GM19023 (cell line): ENCODE results near the gene LRRC8C.

Experiments used
- ATAC-seq: cut with Tn5 transposase; IDR thresholded peaks from one replicate; pipeline ENCODE4 v1.9.1; 2021; ENCODE audit warnings: mild to moderate bottlenecking, moderate library complexity; ENCODE audit not compliant: unreplicated experiment

Gene LRRC8C

DNA sequence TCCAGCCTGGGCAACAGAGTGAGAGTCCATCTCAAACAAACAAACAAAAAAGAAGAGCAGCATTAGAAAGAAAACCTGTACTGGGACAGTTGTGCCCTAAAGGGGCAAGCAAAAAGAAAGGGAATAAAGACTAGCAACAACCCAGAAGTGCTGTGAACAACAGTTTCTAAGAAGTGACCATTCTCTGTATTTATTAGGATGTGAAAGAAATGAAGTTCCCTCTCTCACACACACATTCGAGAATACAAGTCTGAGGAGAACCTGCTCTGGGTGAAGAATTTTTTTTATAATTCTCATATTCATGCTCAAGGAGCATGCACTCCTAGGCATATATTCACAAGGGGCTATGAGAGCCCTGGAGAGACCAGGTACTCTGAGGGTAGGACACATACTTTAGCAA, 128.4 kb downstream of the LRRC8C start:
- ATAC-seq, result no peak

DNA sequence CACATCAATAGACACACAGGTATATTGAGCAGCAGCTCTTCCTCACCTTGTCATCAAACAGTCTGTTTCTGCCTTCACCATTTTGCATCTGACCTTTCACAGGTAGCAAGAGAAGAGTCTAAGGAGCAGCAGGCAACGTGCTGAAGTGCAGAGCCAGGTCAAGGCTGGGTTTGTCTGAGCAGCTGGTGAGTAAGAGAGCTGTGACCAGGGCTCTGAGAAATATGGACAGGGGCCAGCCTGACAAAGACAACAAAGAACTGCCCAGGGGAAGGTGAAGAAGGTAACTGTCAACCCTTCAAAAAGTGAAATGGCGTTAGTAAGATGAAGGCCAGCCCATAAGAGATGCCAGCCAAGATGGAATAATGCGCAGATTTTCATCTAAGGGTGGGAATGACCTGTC, 129.0 kb downstream of the LRRC8C start:
- no peak for ATAC-seq

DNA sequence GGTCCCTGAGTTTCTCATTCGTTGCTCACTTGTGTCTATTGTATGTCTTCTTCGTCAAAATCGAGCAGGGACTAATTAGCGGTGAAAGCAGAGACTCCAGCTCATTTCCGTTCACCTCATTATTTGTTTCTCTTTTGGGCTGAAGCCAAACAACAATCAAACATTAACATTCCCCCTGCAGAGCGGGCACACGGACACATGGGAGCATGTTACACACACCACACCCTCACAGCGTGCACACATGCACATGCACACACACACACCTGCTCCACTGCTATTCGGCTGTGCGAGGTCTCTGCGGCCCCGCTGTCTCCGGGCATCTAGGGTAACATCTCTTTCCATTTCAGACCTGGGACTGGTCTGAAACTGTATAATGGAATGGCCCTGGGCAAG, 129.5 kb downstream of the LRRC8C start:
- ATAC-seq, result peak; percentile 8

DNA sequence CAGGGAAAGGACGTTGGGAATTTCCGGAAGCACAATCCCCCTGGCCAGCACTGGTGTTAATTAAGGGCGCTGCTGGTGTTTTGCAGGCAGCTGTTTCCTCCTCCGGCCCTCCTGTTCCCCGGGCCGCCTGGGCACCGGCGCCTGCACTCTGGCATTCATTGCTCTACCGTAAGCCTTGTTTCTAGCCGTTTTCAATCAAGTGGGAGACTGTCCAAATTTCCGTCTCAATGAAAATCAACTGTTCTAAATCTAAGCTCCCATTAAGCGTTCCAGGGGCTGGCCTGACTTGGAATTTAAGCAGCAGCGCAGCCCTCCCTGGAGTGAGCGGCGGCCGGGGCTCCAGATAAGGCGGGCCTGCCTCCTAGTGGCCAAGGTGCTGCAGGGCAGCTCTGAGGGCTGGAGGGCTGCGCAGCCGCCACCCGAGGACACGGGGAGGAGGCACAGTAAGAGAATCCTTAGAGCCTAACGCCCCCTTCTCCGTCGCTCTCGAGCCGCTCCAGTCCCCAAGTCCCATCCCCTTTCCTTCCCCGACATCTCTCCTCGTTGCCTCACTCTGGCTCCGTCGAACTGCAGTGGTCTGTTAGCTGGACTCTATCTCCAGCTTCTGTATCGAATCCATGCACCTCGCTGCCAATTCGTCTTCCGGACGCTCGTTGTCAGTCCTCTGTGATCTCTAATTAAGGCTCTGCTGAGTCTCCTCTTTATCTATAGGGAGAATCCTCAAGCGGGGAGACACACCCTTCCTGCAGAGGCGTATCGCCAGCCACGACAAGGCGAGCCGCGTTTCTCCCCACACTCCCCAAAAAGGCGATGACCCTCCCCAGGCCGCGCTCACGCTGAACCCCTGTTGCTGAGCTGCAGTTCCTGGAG, 130.1 kb downstream of the LRRC8C start:
- peak; percentile 99 for ATAC-seq

DNA sequence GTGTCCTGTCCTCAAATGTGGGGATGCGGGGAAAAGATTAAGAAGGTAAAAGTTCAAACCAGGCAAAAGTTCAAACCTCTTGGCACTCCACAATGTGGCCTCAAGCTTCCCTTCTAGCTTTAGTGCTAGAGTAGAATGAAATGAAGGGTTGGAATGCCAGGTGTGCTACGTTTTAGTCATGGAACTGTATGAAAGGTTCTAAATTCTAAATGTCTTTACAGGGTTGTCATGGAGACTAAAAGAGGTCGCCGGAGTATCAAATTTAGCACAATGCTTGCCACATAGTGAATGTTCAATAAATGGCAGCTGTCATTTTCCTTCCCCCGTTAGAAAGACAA, 130.7 kb downstream of the LRRC8C start:
- no peak for ATAC-seq

DNA sequence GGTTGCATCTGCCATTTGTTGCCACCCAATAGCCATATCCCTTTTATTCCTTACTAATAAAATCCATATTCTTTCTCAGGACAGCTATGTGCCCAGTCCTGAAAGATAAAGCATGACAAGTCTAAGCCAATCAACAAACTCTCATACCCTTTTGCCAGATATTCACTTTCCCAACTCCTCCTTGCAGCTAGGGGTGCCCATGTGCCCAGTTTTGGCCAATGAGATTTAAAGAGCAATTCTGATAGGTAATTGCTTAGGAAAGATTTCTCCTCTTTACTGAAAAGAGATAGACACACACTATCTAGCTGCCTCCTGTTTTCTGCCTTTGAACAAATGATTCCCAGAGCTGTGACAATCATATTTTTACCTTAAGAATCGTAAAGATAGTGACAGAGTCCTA, 132.9 kb downstream of the LRRC8C start:
- ATAC-seq, result no peak

DNA sequence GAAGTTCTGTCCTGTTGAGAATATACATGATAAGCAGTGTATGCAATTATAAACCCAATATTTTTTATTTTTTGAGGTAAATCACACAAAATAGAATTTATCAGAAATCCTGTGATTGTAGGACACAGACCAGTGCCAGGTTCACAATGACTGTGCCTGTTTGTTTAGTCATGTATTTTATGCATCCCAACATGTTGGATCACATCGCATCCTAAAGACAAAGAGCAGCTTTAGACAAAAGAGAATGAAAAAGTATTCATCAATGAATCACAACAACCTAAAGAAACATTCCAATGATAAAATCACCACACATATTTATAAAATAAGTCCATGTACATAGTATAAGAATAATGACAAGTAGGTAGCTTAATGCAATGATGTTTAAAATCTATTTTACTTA, 134.7 kb downstream of the LRRC8C start:
- ATAC-seq, result no peak
